Right lobe of liver (tissue), 4 donors: Measurements from ENCODE around the gene GNB1L.

Experiments used
- POLR2A ChIP-seq: fragments of 450-650 bp; IDR thresholded peaks from one replicate; pipeline ENCODE4 v1.6.1; 2017; ENCODE audit warnings: antibody characterized with exemption, mild to moderate bottlenecking
- TF ChIP-seq, protein P1 (sequence below), 4 donors: fragments of 200-600 bp in 3 of 4; fragments of 450-650 bp in 1 of 4; IDR thresholded peaks; one replicate each; pipeline versions ENCODE4 v1.5.1 to v1.8.0; 2016 to 2022; ENCODE audit warnings: antibody characterized with exemption in 4 of 4, mild to moderate bottlenecking in 2 of 4
- donor health status: DM: no; HTN: no; CAD: no.
- donor health status: DM: no; HTN: no; CAD: no.
- donor health status: DM: no; HTN: yes; CAD: no.

DNA sequence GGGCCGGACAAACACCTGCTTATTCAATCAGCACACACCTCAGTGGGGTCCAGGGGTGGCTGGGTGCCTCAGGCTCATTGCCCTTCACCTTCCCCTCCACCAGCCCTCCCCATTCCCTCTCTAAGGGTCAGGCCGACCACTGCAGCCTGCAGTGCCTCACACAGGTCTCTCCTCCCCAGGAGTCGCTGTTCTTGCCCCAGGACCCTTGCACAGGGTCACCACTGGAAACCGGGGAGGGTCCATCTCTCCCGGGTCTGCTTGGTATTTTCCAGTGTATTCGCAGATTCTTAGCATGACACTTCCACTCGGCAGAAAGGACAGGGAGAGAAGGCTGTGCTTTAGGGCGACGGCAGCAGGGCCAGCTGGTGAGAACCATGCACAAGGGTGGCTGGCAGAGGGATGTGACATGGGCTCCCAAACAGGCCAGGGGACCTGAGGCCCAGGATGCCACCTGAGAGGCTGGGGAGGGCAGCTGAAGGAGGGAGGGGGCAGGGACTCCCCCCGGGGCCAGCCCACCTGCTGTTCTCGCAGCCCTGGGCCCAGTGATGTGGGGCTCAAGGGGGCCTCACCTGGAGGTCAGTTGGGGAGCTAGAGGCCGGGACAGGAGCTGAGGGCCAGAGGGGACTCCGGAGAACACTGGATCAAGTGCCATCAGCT is 110.2 kb downstream of the GNB1L start:
- no peak for TF ChIP-seq POLR2A
- TF ChIP-seq, protein P1, sequence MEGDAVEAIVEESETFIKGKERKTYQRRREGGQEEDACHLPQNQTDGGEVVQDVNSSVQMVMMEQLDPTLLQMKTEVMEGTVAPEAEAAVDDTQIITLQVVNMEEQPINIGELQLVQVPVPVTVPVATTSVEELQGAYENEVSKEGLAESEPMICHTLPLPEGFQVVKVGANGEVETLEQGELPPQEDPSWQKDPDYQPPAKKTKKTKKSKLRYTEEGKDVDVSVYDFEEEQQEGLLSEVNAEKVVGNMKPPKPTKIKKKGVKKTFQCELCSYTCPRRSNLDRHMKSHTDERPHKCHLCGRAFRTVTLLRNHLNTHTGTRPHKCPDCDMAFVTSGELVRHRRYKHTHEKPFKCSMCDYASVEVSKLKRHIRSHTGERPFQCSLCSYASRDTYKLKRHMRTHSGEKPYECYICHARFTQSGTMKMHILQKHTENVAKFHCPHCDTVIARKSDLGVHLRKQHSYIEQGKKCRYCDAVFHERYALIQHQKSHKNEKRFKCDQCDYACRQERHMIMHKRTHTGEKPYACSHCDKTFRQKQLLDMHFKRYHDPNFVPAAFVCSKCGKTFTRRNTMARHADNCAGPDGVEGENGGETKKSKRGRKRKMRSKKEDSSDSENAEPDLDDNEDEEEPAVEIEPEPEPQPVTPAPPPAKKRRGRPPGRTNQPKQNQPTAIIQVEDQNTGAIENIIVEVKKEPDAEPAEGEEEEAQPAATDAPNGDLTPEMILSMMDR (IDR thresholded peaks at IDR 0.05), result no peak
